ENCODE measurements around the gene SNCAIP.
"Not testable (repeated sequence)": the region's sequence is repeated elsewhere in the genome, so short reads cannot be mapped to it uniquely, and the experiment has no call there.

The SNCAIP gene

DNA sequence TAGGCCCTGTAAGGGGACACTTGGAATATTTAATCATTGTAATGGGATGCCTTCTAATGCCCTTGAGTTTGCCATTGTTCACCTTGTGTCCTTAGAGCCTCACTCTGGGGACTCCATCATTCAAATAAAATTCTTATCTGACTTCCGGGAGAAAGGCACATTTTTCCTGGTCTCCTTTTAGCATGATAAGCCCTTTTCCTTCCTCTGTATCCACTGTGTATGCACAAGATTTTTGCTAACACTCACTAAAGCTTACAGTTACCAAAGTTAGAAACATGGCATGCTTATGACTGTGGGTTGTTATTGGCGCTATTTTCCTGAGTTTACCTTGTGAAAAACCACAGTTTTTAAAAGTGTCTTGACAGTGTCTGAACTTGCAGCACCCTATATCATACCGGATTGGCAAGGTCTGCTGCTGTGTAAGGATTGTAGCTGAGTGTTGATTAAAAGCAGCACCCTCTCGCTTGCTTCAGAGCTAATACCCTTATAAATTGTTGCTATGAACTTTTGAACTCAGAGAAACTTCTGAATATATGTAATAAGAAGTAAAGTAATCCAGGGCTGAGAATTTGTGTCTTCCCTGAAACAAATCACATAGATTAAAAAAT lies 46.4 kb downstream of the SNCAIP start:
- no peak for DNase-seq (ENCODE audit: low spot score)

DNA sequence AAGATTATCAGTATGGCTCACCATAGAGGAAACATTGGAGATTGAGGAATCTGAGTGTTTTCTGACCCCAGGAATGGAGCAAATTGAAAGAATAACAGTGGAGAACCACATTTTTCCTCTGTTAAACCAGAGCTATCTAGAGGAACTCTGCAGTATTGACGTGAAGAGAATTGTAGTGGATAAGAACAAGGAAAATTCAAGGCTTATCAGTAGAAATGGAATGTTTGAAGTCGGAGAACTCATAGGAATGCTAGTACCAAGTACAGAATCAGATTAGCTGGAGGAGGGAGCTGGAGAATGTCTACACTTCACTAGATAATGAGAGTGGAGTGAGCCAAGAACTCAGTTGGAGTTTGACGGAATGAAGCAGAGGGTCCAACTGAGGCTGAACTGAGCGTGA lies 50.3 kb downstream of the SNCAIP start:
- no peak for DNase-seq (ENCODE audit: low spot score)

DNA sequence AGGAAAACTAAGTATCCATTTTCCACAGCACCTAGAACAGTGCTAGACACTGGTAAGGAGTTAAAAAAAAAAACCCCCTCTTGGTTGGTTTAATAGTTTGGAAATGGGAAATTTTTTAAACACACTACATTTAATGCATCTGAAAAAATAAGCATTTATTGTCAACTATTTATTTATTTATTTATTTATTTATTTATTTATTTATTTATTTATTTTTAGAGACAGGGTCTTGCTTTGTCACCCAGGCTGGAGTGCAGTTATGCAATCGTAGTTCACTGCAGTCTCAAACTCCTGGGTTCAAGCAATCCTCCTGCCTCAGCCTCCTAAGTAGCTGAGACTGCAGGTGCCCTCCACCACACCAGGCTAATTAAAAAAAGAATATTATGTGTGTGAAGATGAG lies 51.6 kb downstream of the SNCAIP start:
- no peak for DNase-seq (ENCODE audit: low spot score)

DNA sequence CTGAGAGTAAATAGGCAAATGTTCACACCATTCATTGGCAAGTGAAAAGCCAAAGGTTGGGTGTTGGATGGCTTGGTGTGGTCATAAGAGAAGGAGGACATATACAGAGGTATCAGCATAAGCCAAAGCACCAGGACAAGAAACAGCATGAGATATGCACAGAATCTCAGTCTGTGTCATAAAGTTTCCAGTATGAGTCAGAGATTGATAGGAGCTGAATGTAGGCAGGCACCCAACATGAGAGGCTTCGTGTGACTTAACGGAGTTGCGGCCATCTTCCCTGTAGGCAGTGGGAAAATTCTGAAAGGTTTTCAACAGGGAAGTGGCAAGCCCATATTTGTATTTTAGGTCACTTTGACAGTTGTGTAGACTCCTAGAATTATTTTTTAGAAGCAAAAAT lies 54.5 kb downstream of the SNCAIP start:
- no peak for DNase-seq (ENCODE audit: low spot score)

DNA sequence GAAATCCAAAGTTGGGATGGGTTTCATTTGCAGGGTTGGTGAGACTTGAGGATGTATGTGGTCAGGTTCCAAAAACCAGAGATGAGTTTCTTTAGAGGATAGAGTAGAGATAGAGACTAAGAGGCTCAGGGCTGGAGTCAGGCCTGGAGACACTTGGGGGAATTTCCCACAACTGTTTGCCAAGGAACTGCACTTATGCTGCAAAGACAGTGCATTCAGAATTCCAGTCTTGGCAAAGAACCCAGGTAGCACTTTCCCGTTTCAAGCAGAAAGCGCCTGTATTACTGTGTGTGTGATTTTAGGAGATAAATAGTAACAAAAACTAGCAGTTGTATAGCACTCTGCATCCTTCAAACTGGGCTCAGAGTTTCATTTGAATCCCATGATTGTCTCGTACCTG lies 55.4 kb downstream of the SNCAIP start:
- DNase-seq (ENCODE audit: low spot score) = peak; percentile 19

DNA sequence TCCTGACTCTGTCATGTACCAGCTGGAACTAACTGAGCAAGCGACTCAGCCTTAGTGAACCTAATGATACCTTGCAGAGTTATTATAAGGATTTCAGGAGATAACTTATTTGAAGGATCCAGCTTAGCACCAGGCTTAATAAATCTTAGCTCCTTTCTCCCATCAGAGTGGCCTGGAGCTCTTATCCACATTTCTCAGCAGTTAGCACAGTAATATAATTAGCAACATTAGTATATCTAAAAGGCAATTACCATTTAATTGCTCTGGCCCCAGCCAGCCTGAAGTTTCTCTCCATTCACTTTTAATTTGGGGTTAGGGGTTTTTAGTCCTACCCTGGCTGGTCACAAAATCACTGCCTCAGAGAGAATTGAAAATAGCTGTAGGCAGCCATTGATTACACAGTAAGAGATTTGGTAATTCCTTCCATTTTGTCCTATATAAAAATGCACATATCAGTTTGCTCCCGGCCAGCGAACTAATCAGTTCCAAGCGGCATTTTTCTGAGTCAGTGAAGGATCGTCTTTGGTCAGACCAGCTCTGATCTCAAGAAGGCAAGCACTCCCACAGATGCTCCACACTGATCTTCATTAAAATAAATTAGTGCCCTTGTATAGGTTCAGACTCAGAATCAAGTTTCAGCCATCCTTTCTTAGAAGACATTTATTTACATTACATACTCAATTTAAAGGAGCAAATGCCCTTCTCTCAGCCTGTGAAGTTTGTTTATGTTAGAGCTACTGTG lies 56.6 kb downstream of the SNCAIP start:
- DNase-seq (ENCODE audit: low spot score) = no peak

DNA sequence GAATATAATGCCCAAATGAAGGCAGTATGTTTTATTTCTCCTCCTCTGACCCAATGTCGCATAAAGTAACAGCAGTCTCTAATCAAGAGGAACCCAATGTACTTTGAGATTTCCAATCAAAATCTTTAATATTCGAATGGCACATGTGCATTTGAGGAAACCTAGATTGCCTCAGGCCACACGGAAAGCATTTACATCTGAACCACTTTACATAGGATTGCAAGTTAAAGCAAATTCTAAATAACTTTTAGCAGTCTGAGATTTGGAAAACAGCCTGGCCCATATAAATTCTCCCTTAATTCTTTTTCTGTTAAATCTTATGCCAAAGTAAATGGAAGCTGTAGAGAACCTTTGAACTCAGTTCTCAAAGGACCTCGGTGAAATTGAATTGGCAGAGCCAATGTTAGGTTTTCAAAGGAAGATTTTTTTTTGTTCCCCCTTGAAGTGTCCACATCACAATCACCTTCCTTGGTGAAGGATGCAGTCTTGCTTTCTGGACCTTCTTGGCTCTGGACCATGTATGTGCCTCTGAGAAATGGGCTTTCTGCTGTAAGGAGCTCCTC lies 57.3 kb downstream of the SNCAIP start:
- no peak for DNase-seq (ENCODE audit: low spot score)

DNA sequence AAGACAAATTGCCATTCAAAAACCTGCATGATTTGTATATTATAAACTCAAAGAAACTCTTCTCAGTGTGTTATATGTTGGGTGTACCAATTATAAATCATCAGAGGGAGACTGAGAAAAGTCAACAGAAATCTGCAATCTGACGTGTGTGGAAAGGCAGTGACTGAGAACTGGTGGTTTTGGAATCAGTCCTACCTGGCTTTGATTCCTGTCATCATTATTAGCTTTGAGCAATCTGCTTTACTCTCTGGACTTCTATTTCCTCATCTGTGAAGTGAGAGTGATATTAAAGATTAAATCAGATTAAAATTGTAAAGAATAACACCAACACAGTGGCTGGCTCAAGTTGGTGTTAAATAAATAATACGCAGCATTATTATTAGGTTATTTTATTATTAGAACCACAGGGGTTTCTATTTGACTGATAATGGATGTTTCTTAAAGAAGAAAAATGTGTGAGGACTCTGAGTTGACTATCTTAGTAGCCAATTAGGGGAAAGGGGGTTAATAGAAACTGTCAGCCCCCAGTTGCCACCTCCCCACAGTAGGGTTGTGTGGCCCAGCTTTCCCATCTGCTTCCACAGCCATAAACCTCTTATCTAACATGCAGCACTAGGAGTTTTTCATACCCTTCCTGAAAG lies 59.6 kb downstream of the SNCAIP start:
- DNase-seq (ENCODE audit: low spot score) = no peak

DNA sequence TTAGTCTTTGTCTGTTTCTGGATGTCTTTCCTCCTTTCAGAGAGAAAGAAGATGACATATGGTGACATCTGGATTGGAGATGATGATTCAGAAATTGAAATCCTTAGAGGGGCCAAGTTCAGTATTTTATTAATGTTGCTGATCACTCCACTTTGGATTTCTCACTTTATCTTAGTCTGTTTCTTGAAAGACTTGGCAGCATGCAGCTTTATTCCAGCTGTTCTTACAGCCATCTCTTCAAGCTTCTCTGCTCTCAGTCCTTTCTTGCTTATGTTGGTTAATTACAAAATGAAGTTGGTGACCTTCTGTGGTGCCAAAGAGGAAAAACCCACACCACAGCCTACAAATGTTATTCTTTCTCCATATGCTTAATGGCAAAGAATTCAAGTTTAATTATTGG lies 62.1 kb downstream of the SNCAIP start:
- DNase-seq (ENCODE audit: low spot score) = no peak

DNA sequence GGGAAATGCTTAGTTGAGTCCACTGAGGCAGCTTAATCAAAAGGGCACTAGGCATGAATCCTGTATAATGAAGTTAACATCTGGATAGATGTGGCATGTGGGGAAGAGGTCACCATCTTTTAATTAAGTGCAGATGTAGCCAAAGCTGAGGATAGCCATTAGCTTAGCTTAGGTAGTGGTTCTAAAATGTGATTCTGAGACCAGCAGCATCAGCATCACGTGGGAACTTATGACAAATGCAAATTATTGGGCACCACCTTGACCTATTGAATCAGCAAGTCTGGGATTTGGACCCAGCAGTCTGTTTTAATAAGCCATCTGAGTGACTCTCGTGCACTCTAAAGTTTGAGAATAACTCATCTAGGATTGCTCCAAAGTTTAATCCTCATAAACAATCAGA lies 63.8 kb downstream of the SNCAIP start:
- DNase-seq (ENCODE audit: low spot score) = no peak

DNA sequence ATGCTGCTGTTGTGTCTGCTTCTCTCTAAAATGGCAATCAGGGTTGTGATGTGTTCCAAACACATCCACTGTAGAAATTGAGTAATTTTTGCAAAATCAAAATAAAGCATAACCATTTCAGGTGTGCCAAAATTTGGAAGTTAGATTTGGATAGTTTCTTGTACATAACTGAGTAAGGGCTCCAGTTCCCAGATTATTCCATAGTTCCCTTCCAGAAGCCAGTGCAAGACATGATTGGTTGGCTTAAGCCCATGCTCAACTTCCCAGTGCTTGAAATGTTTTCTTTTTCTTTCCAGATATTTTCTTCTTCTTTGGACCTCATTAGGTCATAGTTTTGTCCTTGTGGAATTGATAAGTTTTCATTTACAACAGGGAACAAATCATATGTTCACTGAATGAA lies 64.2 kb downstream of the SNCAIP start:
- no peak for DNase-seq (ENCODE audit: low spot score)

DNA sequence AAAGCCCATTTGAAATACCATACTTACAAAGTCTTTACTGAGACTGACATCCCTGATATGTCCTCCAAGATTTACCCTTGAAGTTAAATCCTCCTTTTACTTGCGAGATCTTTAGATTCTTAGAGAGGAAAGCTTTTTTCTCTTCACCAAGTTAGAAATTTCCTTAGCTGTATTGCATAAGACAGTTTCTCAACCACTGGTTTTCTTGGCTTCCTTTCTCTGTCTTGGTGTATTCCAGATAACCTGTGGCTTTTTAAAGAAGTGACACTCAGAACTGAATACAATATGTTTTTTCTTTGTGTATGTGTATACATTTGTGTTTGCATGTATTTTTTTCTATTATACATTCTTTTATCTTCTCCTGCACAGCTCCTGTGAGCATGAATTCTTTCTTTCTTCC lies 65.0 kb downstream of the SNCAIP start:
- no peak for DNase-seq (ENCODE audit: low spot score)

DNA sequence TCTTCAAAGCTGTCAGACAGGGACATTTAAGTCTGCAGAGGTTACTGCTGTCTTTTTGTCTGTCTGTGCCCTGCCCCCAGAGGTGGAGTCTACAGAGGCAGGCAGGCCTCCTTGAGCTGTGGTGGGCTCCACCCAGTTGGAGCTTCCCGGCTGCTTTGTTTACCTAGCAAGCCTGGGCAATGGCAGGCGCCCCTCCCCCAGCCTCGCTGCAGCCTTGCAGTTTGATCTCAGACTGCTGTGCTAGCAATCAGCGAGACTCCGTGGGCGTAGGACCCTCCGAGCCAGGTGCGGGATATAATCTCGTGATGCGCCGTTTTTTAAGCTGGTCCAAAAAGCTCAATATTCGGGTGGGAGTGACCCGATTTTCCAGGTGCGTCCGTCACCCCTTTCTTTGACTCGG lies 70.9 kb downstream of the SNCAIP start:
- not testable (repeated sequence) for DNase-seq (ENCODE audit: low spot score)

DNA sequence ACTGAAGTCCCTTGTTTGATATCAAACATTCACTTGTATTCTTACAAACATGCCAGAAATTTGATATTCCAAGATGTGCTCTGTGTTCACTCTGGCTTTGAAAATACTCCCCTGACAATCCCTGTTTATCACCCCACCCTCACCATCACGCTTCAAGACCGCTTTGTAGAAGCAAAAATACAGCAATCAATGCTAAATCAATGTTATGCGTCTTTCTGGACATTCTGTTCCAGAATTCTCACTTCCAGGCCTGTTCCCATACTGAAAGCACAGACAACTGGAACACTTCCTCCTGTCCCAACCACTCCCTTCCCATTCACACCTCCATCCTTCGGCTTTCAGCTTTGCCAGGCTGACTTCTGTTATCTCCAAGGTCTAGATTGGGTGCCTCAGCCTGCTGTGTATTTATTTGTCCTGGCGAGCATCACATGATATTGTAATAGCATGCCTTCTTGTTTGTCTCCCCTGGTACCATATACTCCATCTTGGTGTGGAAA lies 72.8 kb downstream of the SNCAIP start:
- DNase-seq (ENCODE audit: low spot score) = no peak

DNA sequence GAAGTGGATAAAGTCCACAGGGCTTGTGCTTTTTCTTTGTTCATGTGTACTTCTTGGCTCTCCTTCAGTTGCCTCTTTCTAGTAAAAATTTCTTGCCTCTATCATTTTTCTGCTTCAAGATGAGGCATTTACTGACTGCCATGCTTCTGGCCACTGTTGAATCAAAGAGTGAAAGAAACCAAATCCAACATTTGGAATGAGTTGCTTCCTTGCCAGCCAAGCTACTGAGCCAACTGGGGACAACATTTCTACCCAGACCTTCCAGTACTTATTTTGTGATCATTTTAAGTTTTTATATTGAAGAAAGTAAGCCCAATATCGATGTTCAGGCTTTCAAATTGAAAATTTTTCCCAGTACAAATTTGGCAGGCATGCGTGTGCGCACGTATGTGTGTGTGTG lies 73.2 kb downstream of the SNCAIP start:
- peak; percentile 16 for DNase-seq (ENCODE audit: low spot score)

DNA sequence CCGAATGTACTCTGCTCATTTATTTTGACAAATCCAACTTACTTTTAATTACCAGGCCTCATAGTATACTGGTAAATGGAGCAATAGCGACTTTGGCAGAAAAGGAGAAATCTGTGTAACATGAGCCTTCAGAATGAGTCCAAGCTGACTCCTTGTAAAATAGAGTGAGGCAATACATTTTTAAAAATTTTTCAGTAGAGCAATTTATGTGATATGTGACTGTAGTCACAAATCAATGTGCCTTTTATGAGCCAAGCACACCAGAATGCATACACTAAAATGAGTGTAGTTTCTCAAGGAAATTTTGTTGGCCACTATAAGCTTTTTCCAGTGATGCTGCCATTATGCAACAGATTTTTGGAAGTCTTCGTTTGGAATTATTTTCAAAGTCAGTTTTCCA lies 73.8 kb downstream of the SNCAIP start:
- DNase-seq (ENCODE audit: low spot score) = no peak

DNA sequence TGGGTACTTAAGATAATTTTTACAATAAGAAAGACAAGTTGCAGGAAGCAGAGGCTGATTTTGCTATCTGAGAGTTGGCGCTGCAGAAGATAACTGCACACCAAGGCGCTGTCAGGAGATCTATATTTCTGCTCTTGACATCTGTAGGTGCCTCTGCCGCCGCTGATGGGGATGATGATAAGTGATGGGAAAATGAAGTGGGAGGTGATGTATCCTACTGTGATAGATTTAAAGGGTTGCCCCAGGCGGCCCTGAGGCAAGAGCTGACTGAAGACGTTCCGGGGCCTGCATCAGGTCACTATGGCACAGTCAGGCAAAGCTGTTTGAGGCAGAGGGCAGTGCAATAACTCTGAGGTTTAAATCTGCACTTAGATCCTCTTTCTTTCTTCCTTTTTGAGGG lies 78.1 kb downstream of the SNCAIP start:
- no peak for DNase-seq (ENCODE audit: low spot score)

DNA sequence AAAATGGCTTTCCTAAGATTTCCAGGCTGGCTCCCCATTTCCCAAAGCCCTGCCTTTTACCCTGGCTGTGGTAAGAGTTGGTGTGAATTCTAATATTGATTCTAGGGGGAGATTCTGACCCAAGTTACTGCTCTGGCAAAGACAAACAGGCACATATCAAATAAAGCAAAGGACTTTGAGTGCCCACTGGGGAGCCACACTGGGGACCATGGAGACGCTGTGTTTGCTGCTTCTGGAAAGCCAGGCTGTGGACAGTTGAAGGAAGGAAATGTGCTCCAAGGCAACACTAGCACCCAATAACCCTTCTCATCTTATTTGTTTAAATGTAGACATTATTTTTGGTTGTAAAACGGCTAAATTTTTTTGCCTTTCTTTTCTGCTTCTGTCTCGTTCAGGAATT lies 78.7 kb downstream of the SNCAIP start:
- no peak for DNase-seq (ENCODE audit: low spot score)

DNA sequence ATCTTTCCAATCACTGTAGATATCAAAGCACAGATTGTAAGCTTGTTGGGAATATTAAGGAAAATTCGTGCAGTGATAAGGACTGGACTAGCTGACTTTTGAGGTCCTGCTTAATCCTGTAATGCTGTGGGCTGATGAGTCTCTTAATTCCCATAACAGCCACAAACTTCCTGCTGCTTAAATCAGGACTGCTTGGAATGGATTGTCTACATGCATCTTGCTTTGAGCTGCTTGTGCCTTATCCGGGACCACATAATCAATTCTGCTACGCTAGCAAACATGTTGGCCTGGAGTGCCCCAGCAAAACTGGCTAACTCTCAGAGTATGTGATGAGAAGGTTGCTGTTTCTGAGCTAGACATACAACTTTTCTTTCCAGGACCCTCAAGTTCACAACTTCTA lies 79.6 kb downstream of the SNCAIP start:
- no peak for DNase-seq (ENCODE audit: low spot score)

DNA sequence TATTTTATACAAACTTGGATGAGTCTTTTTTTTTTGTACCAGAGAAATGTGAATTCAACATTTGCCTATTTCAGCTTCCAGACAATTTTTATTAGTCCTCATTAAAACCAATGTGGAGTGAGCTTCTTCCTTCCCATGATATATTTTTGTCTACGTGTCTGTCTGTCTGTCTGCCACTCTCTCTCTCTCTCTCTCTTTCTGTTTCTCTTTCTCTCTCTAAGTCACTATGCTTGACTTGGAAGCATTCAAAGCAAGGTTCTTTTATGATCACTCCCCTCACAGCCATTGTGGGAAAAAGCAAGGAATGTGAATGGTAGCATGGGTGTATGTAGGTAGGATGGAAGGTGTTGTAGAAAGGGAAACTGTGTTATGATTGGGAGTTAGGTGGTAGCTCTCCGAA lies 80.2 kb downstream of the SNCAIP start:
- no peak for DNase-seq (ENCODE audit: low spot score)

DNA sequence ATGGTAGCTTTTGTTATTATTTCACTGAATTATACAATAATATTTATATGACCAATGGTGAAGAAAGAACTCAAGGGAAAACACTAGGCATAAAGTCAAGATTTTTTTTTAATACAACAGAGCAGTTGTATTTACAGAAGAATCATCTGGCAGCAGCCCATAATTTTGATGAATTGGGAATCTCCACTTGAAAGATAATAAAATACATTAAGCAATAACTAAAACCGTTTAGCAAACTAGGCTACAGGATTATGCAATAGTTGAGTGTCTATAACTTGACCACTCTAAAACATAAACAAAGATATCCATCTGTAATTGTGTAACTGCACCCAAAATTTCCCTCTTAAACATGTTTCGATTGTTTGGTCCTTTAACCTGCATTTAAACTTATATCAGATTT lies 80.8 kb downstream of the SNCAIP start:
- no peak for DNase-seq (ENCODE audit: low spot score)

DNA sequence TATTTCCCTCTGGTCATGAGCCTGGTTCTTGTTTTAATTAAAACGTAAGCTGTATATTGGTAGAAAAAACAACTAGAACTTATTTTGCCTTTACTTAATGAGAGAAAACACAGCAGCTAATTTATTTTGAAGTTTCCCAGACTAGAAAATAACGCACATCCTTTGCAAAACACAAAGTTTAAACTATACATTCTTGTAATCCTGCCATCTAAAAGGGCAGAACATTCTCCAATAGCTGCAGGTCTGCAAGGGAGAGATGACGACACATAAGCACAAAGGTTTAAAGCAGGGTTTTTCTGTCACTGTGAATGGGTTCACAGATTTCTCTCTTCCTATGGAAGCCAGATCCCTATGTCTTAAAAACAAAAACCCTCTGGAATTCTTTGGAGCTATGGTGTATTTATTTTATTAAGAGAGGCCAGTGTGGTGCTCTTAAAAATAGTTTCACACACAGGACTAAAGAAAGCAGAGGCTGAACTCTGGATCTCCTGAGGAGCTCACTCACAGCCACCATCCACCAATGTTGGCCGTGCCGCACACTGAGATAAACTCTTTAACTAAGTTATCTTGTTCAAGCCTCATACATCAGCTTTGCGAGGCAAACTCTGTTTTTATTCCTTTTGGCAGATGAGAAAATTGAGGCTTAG lies 82.4 kb downstream of the SNCAIP start:
- no peak for DNase-seq (ENCODE audit: low spot score)

DNA sequence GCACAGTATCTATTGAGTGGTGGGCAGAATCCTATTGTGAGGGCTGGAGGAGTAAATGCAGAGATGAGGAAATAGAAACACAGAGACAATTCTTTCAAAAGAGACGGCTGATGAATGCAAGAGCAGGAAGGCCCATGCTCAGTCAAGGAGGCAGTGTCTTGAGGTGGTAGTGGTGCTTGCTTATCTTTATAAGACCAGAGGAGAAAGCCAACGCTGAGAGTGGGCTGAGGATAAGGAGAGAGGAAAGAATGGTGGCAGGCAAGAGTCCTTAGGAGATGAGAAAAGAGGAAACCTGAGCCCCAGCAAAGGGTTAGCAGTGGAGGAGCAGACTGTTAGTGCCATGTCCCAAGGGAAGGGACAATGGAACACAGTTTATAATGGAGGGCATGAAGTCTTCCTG lies 86.0 kb downstream of the SNCAIP start:
- DNase-seq (ENCODE audit: low spot score) = no peak

All from pons (tissue), 1 donor.